Stimulated activated CD4-positive, alpha-beta T cell treated with anti-CD3 and anti-CD28 coated beads, TNF-alpha, amount 100 ng/mL, for 1 hour (primary cell): Measurements from ENCODE around the gene CPLX3.

Source experiments
- DNase-seq, 3 donors: peaks; one replicate each; pipeline ENCODE4 v3.0.0-alpha.2; 2020; ENCODE audit warnings: low read depth in 3 of 3, low spot score in 1 of 3

CPLX3 gene

GRCh38 chr15:74843891-74844299 lies 17.5 kb downstream of the CPLX3 start:
- no peak for DNase-seq

GRCh38 chr15:74844319-74845207 lies 18.1 kb downstream of the CPLX3 start:
- no peak for DNase-seq

- DNase-seq: peak; percentile 21 to 26 (median 24)
These were observed 18.8 kb downstream of the CPLX3 start for GRCh38 chr15:74845208-74845568.

DNA sequence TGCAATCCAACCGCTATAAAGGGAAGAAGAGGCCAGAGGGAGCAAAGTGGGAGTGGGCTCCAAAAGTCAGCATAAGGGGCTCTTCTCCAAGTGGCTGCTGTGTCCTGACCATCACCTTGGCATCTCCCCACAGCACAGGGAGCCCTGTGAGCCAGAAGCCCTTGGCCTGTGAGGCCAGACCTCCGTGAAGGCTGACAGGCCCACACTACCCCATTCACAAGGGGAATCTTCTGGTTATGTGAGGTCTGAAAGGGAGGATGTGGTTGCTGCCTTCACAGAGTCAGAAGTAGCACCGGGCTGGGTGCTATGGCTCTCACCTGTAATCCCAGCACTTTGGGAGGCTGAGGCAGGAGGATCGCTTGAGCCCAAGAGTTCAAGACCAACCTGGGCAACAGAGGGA lies 19.2 kb downstream of the CPLX3 start:
- no peak for DNase-seq

- no peak for DNase-seq
These were observed 21.0 kb downstream of the CPLX3 start for GRCh38 chr15:74847432-74847831.

GRCh38 chr15:74850393-74850792 lies 24.0 kb downstream of the CPLX3 start:
- DNase-seq: no peak

GRCh38 chr15:74851960-74852359 lies 25.5 kb downstream of the CPLX3 start:
- no peak for DNase-seq

DNA sequence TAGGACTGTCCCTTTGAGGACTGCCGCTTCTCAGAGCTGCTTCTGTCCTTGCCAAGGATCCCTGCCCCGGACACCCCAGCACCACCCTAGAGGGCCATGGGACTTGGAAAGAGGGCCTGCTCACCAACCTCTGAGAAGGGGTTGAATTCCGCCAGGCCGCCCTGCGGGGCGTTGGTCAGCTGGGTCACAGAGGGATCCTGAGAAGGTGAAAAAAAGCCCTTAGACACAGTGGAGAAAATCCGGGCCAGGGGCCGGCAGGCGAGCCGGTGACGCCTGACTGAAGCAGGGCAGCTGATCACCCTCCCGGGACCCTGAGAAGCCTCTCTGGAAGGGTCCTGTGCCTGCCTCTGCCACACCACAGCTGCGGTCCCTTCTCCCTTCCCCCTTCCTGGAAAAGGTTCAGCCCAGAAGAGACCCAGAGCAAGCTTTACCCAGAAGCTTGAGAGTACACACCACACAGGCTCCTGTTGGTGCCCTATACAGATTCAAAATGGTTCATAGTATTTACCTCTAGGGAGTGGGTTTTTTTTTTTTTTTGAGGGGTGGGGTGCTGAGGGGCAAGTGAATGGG lies 28.1 kb downstream of the CPLX3 start:
- DNase-seq: no peak

GRCh38 chr15:74855857-74856256 lies 29.4 kb downstream of the CPLX3 start:
- no peak for DNase-seq

- DNase-seq: no peak
These were observed 30.1 kb downstream of the CPLX3 start for GRCh38 chr15:74856537-74856936.

DNA sequence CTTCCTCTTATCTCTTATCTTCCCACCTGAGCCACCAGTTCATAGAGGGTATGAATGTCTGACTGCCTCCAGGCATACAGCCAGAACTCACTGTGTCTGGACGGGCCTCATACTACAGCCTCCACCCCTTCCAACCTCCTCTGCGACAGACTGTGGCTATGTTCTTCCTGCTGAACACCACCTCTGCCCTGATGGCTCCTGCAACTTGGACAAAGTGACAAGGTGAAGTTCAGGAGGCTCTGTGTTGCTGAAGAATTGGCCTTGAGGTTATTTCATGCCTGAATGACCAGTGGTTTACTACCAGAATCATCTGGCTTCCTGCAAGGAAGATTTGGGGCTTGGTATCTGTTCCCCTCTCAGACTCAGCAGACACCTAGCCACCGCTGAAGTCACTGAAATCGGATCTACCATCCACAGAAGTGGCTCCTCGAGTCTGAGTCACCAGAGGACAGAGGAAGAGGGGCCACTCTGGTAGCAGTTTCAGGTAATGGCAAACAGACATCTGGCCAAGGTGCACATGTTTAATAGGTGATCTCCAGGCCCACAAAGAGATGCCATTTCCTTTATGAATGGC lies 30.7 kb downstream of the CPLX3 start:
- DNase-seq: no peak

DNA sequence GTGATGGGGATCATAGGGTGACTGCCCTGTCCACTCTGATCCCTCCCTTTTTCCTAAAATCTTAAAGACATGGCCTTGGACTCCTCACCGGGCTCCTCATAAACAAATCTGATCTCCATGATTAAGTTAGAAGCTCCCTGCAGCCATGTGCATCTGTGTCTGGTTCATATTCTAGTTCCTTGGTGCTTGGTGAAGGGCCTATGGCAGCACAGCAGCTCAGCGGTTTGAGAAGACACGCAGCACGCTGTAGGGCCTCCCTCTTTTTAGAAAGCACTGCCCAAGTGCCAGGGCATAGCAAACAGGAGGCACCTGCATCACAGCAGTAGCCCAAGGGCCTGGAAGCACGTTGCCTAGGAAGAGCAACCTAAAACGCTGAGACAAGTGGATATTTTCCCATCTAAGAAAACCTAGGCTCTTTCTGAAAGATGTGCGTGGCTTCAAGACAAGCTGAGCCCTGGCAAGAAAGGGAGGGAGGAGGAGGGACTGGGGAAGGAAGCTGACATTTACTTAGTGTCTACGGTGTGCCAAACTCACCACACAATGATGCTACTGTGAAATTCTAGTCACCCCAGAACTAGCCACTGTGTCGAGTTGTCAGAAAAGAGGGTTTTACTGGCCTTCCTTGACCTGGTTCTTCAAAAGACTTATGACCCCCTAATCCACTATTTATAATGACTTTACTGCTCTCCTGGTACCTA lies 31.4 kb downstream of the CPLX3 start:
- DNase-seq: no peak

DNA sequence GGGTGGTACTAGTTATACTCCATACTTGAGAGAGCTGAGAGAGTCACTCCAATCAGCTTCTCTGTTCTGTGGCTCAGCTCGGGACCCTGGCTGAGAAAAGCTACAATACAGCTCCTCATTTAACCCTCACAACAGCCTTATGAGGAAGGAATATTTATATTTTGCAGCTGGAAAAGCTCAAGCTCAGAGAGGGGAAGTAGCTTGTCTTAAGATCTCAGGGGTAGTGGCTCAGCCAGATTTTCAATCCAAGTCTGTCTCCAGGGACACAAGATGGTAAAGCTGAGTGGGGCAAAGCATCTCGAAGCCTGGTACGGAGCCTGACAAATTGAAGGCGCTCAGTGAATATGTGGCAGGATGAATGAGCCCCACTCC lies 31.9 kb downstream of the CPLX3 start:
- DNase-seq: no peak

GRCh38 chr15:74863239-74864056 lies 37.0 kb downstream of the CPLX3 start:
- no peak for DNase-seq

DNA sequence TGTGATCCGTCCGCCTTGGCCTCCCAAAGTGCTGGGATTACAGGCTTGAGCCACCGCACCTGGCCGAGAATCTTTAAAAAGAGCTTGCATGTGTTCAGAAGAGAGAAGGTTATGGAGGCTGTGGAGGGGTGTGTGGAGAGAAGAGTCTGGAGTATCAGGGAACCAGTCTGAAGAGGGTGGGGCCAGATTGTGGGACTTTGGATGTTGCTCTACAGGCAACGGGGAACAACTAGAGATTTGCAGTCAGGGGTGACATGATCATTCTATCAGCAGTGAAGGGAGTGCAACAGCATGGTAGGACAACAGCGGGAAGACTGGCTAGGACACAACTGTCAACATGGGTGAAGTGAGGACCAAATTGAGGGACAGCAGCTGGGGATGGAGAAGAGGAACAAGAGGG lies 37.9 kb downstream of the CPLX3 start:
- DNase-seq: no peak

DNA sequence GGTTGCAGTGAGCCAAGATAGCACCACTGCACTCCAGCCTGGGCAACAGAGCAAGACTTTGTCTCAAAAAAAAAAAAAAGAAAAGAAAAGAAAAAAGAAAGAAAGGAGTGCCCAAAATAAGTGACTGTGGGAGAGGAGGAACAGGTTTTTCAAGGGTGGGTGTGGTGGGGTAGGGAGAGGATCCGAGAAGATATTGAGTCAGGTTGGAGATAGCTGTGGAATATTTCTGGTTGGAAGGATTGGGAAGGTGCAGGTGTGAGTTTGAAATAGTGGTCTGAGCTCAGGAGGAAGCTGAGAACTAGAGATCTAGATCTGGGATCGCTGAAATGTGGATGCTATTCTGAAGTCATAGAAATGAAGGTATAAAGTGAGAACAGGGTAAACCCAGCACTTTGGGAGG lies 38.9 kb downstream of the CPLX3 start:
- DNase-seq: no peak

- no peak for DNase-seq
These were observed 39.7 kb downstream of the CPLX3 start for GRCh38 chr15:74866090-74866489.

- DNase-seq: no peak
These were observed 41.1 kb downstream of the CPLX3 start for GRCh38 chr15:74867466-74868038.

DNA sequence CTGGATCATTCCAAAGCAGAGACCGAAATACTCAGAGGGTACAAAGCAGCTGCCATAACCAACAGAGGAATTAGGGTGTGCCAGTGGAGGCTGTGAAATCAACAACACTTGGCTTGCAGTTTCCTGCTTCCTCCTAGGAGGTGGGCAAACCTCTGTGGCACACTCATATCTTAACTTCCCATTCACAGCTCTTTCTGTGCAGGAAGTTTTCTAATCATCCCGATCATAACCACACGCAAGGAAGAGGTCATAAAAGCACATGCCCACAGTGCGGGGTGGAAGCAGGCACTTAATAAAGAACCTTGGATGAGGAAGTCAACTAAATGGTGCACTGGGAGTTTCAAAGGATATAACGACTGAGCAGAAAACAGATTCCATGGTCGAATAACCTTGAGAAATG lies 41.6 kb downstream of the CPLX3 start:
- no peak for DNase-seq

DNA sequence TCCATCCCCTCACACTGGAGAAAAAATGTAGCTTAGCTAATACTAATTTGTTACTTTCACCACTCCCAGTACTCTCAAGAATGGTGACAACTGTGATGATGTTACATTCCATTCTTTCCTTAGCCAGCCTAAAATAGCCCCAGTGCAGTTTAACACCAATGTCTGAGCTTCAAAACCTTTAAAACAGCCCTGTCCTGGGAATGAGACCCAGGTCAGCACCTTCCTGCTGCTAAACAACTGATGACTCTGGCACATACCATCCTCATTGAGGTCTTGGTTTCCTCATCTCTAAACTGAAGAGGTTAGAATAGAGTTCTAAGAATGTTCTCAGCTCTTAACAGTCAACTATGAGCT lies 42.9 kb downstream of the CPLX3 start:
- no peak for DNase-seq
